Measurements from ENCODE around the gene TIMMDC1.

- TF ChIP-seq CTCF (IDR thresholded peaks at IDR 0.05) (no peak), EP300 (IDR thresholded peaks at IDR 0.05) (no peak), POLR2AphosphoS5 (IDR thresholded peaks at IDR 0.05) (no peak), POLR2A (IDR thresholded peaks at IDR 0.05) (no peak)
These were observed 1.9 kb downstream of the TIMMDC1 start for GRCh38 chr3:119500265-119500664.

All from stomach (tissue), 4 donors.